ENCODE results near the gene HOXD8.

HOXD8 gene

DNA sequence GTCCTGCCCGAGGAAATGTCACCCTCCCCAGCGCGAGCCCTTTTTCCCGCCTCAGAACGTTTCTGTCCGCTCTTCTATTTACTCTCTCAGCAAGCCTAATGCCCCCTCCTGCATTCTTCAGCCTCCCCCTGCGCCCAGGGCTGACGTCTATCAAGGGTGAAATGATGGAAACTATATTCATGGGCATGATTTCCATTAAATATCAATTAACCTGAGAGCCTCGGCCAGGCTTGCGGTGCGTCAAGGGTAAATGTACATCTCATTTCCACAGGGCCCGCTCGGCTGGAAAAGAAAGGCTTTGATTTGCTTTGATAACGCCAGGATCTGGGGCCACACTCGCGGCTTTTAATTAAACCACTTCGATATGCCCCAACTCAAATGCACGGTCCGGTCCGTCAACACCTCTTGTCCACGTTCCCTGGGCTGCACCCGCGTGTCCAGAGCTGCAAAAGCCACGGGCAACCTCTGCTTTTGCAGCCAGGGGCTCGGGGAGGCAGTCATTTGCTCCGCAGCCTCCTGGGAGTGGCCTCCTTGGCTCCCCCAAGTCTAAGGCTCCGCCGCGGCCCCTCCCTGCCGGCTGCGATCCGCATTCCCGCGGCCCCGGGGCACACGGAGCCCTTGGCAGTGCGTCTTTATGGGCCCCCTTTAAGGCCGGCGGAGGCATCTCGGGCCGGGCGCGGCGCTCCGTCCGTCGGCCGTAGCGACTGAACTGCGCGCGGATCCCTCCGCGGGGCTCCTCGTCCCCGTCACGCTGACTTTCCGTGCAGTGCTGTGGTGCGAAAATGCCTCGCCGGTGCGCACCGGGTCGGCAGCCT is at the start of gene HOXD8:
HOXD8 (plus strand) TSS at position 724 of the 815 bp plus-strand sequence. CDS start 662 bp downstream, outside the sequence.
- H3K4me3 ChIP-seq (ENCODE audit: low read depth, low read length): no peak within 1 kb of the TSS
- TF ChIP-seq, protein P1, sequence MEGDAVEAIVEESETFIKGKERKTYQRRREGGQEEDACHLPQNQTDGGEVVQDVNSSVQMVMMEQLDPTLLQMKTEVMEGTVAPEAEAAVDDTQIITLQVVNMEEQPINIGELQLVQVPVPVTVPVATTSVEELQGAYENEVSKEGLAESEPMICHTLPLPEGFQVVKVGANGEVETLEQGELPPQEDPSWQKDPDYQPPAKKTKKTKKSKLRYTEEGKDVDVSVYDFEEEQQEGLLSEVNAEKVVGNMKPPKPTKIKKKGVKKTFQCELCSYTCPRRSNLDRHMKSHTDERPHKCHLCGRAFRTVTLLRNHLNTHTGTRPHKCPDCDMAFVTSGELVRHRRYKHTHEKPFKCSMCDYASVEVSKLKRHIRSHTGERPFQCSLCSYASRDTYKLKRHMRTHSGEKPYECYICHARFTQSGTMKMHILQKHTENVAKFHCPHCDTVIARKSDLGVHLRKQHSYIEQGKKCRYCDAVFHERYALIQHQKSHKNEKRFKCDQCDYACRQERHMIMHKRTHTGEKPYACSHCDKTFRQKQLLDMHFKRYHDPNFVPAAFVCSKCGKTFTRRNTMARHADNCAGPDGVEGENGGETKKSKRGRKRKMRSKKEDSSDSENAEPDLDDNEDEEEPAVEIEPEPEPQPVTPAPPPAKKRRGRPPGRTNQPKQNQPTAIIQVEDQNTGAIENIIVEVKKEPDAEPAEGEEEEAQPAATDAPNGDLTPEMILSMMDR (IDR thresholded peaks at IDR 0.05; ENCODE audit: insufficient read depth, low read depth, low read length, missing control alignments): no peak
- DNase-seq (ENCODE audit: low read depth): no peak

DNA sequence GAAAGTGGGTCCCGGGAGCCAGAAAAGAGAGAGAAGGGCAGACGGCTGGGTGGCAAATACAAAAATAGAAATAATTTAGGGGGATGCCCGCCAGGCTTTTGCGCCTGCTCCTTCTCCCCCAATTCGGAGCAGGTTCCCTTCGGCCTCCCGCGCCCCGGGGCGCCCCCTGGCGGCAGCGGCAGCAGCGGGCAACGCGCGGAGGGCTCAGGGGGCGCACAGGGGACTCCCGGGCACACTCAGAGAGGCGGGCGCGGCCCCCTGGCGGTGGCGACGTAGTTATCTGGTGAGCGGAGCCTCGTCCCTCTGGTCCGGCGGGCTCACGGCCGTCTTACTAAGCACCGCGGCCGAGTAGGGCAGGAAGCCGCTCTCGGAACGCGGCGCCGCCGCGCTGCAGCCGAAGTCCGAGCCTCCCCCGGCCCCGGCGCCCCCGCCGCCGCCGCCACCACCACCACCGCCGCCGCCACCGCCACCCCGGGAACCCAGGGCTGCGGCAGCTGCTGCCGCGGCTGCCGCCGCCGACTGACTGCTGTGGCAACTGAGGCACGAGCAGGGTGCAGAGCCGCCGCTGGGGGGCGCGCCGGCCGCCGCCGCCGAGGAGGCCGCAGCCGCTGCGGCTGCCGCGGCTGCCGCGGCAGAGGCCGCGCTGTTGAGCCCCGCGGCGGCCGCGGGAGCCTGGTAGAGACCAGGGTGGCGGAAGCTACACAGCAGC is 49.5 kb upstream of the HOXD8 start:
- no peak overlapping the region for H3K4me3 ChIP-seq (ENCODE audit: low read depth, low read length)
- TF ChIP-seq, protein P1 (IDR thresholded peaks at IDR 0.05; ENCODE audit: insufficient read depth, low read depth, low read length, missing control alignments): peak; percentile 29
- peak; percentile 16 for DNase-seq (ENCODE audit: low read depth)

DNA sequence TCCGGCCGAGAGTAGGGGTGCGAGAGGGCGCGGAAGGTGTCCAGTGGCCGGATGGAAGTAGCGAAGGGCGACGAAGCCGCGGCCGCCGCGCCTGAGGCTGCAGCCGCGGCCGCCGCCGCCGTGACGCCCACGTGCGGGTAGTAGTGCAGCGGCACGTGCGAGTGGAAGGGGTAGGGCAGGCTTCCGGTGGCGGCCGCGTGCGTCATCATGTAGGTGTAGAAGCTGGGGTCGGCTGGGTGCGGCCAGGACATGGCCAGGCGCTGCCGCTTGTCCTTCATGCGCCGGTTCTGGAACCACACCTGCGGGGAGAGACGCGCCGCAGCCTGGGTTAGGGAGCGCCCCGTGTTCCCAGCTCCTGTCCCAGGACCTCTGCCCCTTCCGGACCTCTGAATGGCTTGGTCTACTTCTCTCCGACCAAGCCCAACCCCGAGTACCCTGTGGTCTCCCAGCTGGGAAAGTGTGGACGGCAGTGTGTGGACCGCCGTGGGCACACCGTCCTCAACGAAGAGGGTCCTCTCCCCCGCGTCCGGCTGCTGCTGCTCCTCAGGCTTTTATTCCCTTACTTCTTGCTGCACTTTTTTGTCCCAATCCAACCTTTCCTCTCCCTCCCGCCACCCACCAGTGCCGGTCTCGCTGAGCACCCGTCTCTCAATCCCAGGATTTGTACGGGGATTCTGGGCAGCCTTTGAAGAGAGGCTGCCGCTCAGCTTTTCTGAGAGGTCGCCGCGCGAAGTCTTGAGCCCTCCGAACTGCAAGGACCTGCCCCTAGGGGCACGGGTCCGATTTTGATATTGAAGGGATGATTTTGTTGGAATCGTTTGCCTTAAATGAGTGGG is 48.7 kb upstream of the HOXD8 start:
- no peak overlapping the region for H3K4me3 ChIP-seq (ENCODE audit: low read depth, low read length)
- TF ChIP-seq, protein P1 (IDR thresholded peaks at IDR 0.05; ENCODE audit: insufficient read depth, low read depth, low read length, missing control alignments): no peak
- no peak for DNase-seq (ENCODE audit: low read depth)

DNA sequence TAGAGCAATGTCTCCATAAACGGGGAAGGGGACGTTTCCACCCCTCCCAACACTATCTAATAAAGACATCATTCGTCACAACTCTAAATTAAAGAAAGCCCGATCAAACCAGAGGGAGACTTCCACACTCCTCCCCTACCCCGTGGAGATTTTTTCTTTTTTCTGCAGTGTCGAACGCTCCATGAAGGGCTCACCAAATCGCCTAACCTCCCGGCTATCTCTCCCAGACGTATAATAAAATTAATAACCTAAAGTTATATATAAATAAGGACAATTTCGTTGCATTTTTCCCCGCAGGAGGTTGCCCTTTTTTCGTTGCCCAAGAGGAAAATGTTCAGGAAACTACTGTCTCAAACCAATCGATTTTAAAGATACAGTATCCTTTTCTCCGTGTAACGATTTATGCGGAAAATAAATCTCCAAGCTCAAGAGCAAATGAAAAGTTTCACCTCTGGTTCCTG is 48.1 kb upstream of the HOXD8 start:
- TF ChIP-seq, protein P1 (IDR thresholded peaks at IDR 0.05; ENCODE audit: insufficient read depth, low read depth, low read length, missing control alignments): no peak
- no peak for DNase-seq (ENCODE audit: low read depth)
- H3K4me3 ChIP-seq (ENCODE audit: low read depth, low read length): no peak overlapping the region

DNA sequence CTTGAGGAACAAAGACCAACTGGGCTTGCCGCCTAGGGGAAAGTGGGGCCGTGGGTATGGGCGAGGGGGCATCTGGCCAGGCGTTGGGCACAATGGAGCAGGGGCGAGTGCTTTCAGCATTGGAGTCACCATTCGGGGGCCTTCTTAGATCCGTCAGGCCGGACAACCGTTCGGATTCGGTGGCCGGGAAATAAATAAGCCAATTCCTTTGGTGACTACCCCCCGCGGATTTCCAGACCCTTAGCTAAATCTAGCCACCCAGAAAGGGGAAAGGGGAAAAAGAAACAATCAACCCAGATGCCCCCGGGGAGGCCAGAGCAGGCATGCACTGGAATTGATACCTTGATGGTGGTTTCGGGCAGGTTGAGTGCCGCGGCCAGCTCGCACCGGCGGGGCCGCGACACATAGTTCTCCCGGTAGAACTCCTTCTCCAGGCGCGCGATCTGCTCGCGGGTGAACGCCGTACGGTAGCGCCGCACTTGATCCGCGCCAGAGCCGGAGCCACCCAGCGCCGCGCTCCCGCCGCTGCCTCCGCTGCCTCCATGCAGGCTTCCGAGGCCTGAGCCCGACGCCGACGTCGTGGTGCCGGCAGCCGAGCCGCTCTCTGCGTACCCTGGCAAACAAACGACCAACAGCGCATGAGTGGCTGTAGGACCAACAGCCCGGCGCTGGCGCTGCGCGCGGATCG is 47.5 kb upstream of the HOXD8 start:
- H3K4me3 ChIP-seq (ENCODE audit: low read depth, low read length): no peak overlapping the region
- no peak for DNase-seq (ENCODE audit: low read depth)
- TF ChIP-seq, protein P1 (IDR thresholded peaks at IDR 0.05; ENCODE audit: insufficient read depth, low read depth, low read length, missing control alignments): no peak

DNA sequence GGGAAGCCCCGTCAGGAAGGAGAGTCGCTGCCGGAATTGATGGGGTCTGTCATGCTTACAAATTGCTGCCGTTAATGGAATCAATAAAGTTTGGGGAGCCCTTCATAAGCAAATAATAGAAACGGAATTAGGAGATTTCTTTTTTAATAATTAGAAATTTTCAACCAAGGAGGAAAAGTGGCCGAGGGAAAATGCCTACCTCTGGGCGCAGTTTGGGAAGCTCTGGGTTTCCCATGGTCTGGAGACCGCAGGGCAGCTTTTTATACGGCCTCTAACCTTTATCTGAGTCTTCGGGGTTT is 47.0 kb upstream of the HOXD8 start:
- TF ChIP-seq, protein P1 (IDR thresholded peaks at IDR 0.05; ENCODE audit: insufficient read depth, low read depth, low read length, missing control alignments): no peak
- no peak for DNase-seq (ENCODE audit: low read depth)

More for the DNA sequence above, 47.0 kb upstream of the HOXD8 start:
- H3K4me3 ChIP-seq (ENCODE audit: low read depth, low read length): no peak overlapping the region
